Neutrophil (primary cell): ENCODE data around the gene SNTG2.

Experiments
- H3K27ac ChIP-seq: fragments of 200-600 bp; sonication (generic); 2 replicates; pipeline ENCODE4 v1.5.1; 2016; ENCODE audit warnings: mild to moderate bottlenecking, moderate library complexity
- H3K27me3 ChIP-seq: fragments of 200-600 bp; sonication (generic); 2 replicates; pipeline ENCODE4 v1.6.0; 2016; ENCODE audit warnings: mild to moderate bottlenecking
- H3K36me3 ChIP-seq: fragments of 200-600 bp; sonication (generic); 2 replicates; pipeline ENCODE4 v1.5.1; 2017
- H3K4me1 ChIP-seq, 2 experiments: fragments of 200-600 bp in 1 of 2; sonication (generic) in 1 of 2; 1 replicate in 1 of 2; 2 replicates in 1 of 2; pipeline versions ENCODE4 v1.5.1 to v1.6.1; 2013 to 2016; ENCODE audit warnings: low read depth in 1 of 2, low read length in 1 of 2, mild to moderate bottlenecking in 1 of 2, moderate library complexity in 1 of 2; ENCODE audit not compliant: control insufficient read depth in 1 of 2, insufficient read depth in 1 of 2
- H3K4me3 ChIP-seq, 2 experiments: fragments of 200-600 bp in 1 of 2; sonication (generic) in 1 of 2; 1 replicate in 1 of 2; 2 replicates in 1 of 2; pipeline ENCODE4 v1.5.1; 2013 to 2016; ENCODE audit warnings: low read depth in 1 of 2, low read length in 1 of 2, mild to moderate bottlenecking in 1 of 2, moderate library complexity in 1 of 2
- H3K9me3 ChIP-seq: fragments of 200-600 bp; sonication (generic); 2 replicates; pipeline ENCODE4 v1.5.1; 2016
- CTCF ChIP-seq: fragments of 200-600 bp; sonication (generic); IDR thresholded peaks from 2 replicates; pipeline ENCODE4 v1.5.1; 2016; ENCODE audit warnings: antibody characterized with exemption

SNTG2 gene

GRCh38 chr2:926896-927295, 23.8 kb upstream of the SNTG2 start:
- Histone ChIP-seq H3K27ac (no peak overlapping the region), H3K4me3 (no peak overlapping the region), H3K27me3 (no peaks in the 10 kb centered on the region), H3K36me3 (no peaks in the 10 kb centered on the region), H3K4me1 (no peaks in the 10 kb centered on the region), H3K9me3 (no peaks in the 10 kb centered on the region)
- no peak for TF ChIP-seq CTCF

- TF ChIP-seq CTCF = no peak
- Histone ChIP-seq H3K4me1 (no peaks in the 10 kb centered on the region), H3K27ac (no peak overlapping the region), H3K9me3 (no peaks in the 10 kb centered on the region), H3K4me3 (no peak overlapping the region), H3K27me3 (no peaks in the 10 kb centered on the region), H3K36me3 (no peaks in the 10 kb centered on the region)
These were observed 21.5 kb upstream of the SNTG2 start for GRCh38 chr2:929011-929735.

- TF ChIP-seq CTCF = no peak
- H3K36me3 ChIP-seq = no peaks in the 10 kb centered on the region
- no peaks in the 10 kb centered on the region for H3K9me3 ChIP-seq
- no peak overlapping the region for H3K4me3 ChIP-seq
- H3K4me1 ChIP-seq = no peaks in the 10 kb centered on the region
- H3K27ac ChIP-seq = no peak overlapping the region
- no peaks in the 10 kb centered on the region for H3K27me3 ChIP-seq
These were observed 20.7 kb upstream of the SNTG2 start for GRCh38 chr2:929925-930324.

GRCh38 chr2:930935-931334, 19.7 kb upstream of the SNTG2 start:
- H3K36me3 ChIP-seq = no peaks in the 10 kb centered on the region
- no peak overlapping the region for H3K4me3 ChIP-seq
- H3K27me3 ChIP-seq = no peaks in the 10 kb centered on the region
- no peaks in the 10 kb centered on the region for H3K4me1 ChIP-seq
- TF ChIP-seq CTCF = no peak
- no peaks in the 10 kb centered on the region for H3K9me3 ChIP-seq
- H3K27ac ChIP-seq = no peak overlapping the region

GRCh38 chr2:932320-933115, 18.1 kb upstream of the SNTG2 start:
- no peak for TF ChIP-seq CTCF
- Histone ChIP-seq H3K27ac (no peak overlapping the region), H3K36me3 (no peaks in the 10 kb centered on the region), H3K9me3 (no peaks in the 10 kb centered on the region), H3K4me3 (no peak overlapping the region), H3K4me1 (no peaks in the 10 kb centered on the region), H3K27me3 (no peaks in the 10 kb centered on the region)
